SH-SY5Y (cell line): ENCODE measurements around the gene SLC6A3.

Experiments used
- GATA2 ChIP-seq: IDR thresholded peaks from 2 replicates; pipeline ENCODE4 v1.6.1; 2011; ENCODE audit warnings: mild to moderate bottlenecking, low read depth, low read length
- GATA3 ChIP-seq: IDR thresholded peaks from 2 replicates; pipeline ENCODE4 v1.6.1; 2011; ENCODE audit warnings: low read depth, mild to moderate bottlenecking, low read length, moderate library complexity

DNA sequence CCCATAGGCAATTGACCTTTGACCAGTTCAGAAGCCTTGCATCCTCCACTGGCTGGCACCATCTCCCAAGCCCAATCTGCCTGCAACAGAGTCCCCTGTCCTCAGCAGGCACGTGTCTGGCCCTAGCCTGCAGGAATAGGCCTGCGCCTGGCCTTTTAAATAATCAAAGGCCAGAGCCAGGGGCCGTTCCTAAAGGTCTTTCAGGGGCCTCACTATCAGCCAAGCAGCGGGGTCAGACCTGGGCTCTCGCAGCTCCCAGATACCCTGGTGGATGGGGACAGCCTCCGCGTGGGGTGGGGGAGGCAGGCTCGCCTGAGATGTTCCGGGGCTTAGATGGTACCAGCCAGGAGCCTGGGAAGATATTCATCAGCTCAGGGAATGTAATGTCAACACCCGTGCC is 32.6 kb downstream of the SLC6A3 start:
- no peak for TF ChIP-seq GATA3
- no peak for TF ChIP-seq GATA2
